Measurements from ENCODE around the gene CPA1. TPM values are rescaled to one million over a fixed set of nuclear protein-coding genes. Genes with fewer than 3 reads are reported as not detected.

Gene CPA1
- total RNA-seq, 1 experiment from 2014 or later, result not detected

DNA sequence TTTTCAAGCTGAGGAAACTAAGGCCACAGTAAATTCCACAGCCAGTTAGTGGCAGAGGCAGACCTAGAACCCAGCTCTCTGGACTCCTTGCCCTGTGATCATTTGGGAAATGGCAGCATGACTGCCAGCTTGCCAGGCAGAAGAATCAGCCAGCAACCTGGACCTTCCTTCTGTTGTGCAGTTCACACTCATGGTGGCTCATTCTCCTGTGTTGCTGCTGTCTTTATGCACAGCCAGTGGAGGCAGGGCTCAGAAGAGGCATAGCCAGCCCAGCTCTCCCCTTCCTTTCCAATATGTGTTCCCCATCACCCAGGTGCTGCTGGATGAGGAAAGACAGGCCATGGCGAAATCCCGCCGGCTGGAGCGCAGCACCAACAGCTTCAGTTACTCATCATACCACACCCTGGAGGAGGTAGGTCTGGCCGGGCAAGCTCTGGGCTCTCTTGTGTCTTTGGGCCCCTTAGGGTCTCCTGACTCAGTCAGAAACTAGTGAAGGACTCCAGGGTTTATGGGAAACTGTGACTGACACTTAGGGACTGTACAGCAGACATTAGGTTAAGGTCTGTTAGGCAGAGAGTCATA, 20.9 kb upstream of the CPA1 start:
- H4K5ac ChIP-seq (ENCODE audit: insufficient read length, low read depth, low read length), result no peak overlapping the region
- H2BK15ac ChIP-seq (ENCODE audit: low read depth, low read length), result no peak overlapping the region
- H3K27ac ChIP-seq (ENCODE audit: insufficient read length, low read depth, low read length), result no peak overlapping the region
- Mint-ChIP-seq H3K36me3 (ENCODE audit: insufficient read depth in 1 of 3, low read depth in 3 of 3) (peaks cover 0 to 8% (median 2%) of the 10 kb centered on the region in 3 experiments; a peak in 3 of 7 replicates), H3K4me1 (peaks cover 11 to 12% of the 10 kb centered on the region in 2 experiments), H3K27ac (no peak overlapping the region), H3K27me3 (ENCODE audit: low read depth) (peaks cover 2% of the 10 kb centered on the region; the same call in 1 of the 2 replicates), H3K4me3 (no peak overlapping the region), H3K9me3 (peaks cover 6 to 7% of the 10 kb centered on the region in 2 experiments; a peak in 4 of 5 replicates)
- no peak overlapping the region for H3K18ac ChIP-seq (ENCODE audit: insufficient read length, low read depth, low read length)
- no peak overlapping the region for H3K4me2 ChIP-seq (ENCODE audit: insufficient read depth, insufficient read length, low read length)
- H3K56ac ChIP-seq (ENCODE audit: insufficient read length, low read depth, low read length), result no peak overlapping the region
- no peak overlapping the region for H2AK5ac ChIP-seq (ENCODE audit: insufficient read length, low read length)
- H3K23me2 ChIP-seq (ENCODE audit: insufficient read length, low read depth, low read length, poor library complexity, severe bottlenecking), result no peaks in the 10 kb centered on the region
- H3K14ac ChIP-seq (ENCODE audit: insufficient read depth, low read length), result no peak overlapping the region
- no peaks in the 10 kb centered on the region for H3K79me1 ChIP-seq (ENCODE audit: insufficient read depth, low read depth, low read length, poor library complexity, severe bottlenecking)
- DNase-seq, result no peak
- no peak overlapping the region for H3K23ac ChIP-seq (ENCODE audit: insufficient read length, low read depth, low read length)
- no peaks in the 10 kb centered on the region for H3K27me3 ChIP-seq (ENCODE audit: insufficient read depth, low read length)
- no CpG with 5 or more reads among the region's 5 CpGs for WGBS (ENCODE audit: extremely low coverage, insufficient read length, low lambda C conversion rate)
- H2BK120ac ChIP-seq (ENCODE audit: low read depth, low read length, poor library complexity, severe bottlenecking), result no peak overlapping the region
- H4K91ac ChIP-seq (ENCODE audit: insufficient read length, low read depth, low read length), result no peak overlapping the region
- H3T11ph ChIP-seq (ENCODE audit: low read length), result no peak overlapping the region
- H3K9me3 ChIP-seq (ENCODE audit: control insufficient read depth, low read depth, low read length), result no peaks in the 10 kb centered on the region
- peaks cover 7% of the 10 kb centered on the region; the same call in 1 of the 2 replicates for H3K4me1 ChIP-seq (ENCODE audit: insufficient read depth, low read length)
- no peaks in the 10 kb centered on the region for H3K79me2 ChIP-seq (ENCODE audit: insufficient read depth, low read length)
- no peak overlapping the region for H2AFZ ChIP-seq (ENCODE audit: low read length)
- H3K4ac ChIP-seq (ENCODE audit: low read depth, low read length), result no peak overlapping the region
- no peak overlapping the region for H4K8ac ChIP-seq (replicated peaks; ENCODE audit: insufficient read length, low read depth, low read length)
- H2BK5ac ChIP-seq (ENCODE audit: insufficient read length, low read length), result no peak overlapping the region
- H2BK20ac ChIP-seq (ENCODE audit: low read depth, low read length, poor library complexity, severe bottlenecking), result no peak overlapping the region
- H3K9ac ChIP-seq (ENCODE audit: extremely low read depth, insufficient read length, low read length), result no peak overlapping the region
- no peaks in the 10 kb centered on the region for H4K20me1 ChIP-seq (ENCODE audit: control insufficient read depth, insufficient read depth, insufficient read length)
- TF ChIP-seq CTCF (conservative IDR thresholded peaks at IDR 0.05), result no peak
- no peak overlapping the region for H2BK12ac ChIP-seq (ENCODE audit: insufficient read length, low read depth, low read length)
